HG03103 (cell line): ENCODE data around the gene THSD7B.
"Not testable (repeated sequence)": the region's sequence is repeated elsewhere in the genome, so short reads cannot be mapped to it uniquely, and the experiment has no call there.

Source experiments
- ATAC-seq: cut with Tn5 transposase; IDR thresholded peaks from one replicate; pipeline ENCODE4 v1.9.1; 2021; ENCODE audit warnings: low read depth; ENCODE audit not compliant: unreplicated experiment

Gene THSD7B, protein sequence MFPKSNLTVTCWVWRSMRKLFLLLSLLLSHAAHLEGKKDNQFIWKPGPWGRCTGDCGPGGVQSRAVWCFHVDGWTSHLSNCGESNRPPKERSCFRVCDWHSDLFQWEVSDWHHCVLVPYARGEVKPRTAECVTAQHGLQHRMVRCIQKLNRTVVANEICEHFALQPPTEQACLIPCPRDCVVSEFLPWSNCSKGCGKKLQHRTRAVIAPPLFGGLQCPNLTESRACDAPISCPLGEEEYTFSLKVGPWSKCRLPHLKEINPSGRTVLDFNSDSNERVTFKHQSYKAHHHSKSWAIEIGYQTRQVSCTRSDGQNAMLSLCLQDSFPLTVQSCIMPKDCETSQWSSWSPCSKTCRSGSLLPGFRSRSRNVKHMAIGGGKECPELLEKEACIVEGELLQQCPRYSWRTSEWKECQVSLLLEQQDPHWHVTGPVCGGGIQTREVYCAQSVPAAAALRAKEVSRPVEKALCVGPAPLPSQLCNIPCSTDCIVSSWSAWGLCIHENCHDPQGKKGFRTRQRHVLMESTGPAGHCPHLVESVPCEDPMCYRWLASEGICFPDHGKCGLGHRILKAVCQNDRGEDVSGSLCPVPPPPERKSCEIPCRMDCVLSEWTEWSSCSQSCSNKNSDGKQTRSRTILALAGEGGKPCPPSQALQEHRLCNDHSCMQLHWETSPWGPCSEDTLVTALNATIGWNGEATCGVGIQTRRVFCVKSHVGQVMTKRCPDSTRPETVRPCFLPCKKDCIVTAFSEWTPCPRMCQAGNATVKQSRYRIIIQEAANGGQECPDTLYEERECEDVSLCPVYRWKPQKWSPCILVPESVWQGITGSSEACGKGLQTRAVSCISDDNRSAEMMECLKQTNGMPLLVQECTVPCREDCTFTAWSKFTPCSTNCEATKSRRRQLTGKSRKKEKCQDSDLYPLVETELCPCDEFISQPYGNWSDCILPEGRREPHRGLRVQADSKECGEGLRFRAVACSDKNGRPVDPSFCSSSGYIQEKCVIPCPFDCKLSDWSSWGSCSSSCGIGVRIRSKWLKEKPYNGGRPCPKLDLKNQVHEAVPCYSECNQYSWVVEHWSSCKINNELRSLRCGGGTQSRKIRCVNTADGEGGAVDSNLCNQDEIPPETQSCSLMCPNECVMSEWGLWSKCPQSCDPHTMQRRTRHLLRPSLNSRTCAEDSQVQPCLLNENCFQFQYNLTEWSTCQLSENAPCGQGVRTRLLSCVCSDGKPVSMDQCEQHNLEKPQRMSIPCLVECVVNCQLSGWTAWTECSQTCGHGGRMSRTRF (N-terminal part only)

DNA sequence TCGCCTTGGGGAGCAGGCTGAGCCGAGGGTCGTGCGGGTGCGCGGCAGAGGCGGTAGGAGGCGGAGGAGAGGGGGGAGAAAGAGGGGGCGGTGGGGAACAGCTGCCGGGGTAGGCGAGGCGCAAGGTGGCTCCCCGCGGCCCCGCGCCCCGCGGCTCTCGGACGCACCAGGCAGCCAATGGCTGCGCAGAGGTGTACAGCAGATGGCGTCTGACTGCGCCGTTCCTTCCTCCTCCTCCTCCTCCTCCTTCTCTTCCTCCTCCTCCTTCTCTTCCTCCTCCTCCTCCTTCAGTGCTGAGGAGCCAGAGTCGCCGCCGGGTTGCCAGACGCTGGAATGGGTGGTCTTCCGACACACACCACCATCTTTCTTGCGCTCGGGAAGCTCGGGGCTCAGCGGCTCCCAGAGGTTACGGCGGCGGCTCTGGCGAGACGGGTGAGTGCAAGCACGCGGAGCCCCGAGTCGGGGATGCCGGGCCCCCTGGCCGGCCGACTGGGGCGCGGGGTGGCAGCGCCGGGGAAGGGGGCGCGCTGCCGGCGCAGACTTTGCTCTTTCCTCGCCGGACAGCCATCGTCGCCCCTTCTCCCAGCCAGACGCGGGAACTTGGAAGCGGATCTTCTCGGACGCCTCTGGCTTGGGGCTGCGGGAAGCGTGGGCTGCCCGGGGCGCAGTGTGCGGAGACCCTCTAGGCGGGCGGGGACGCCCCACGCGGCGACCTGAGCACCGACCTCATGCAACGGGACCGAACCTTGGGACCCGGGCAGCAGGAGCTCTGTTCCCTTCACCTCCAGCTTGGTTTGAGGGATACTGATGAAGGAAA, at the start of gene THSD7B:
THSD7B (plus strand) TSS at position 290 of the 817 bp plus-strand sequence. CDS start 116,634 bp downstream, outside the sequence.
- no peak for ATAC-seq

DNA sequence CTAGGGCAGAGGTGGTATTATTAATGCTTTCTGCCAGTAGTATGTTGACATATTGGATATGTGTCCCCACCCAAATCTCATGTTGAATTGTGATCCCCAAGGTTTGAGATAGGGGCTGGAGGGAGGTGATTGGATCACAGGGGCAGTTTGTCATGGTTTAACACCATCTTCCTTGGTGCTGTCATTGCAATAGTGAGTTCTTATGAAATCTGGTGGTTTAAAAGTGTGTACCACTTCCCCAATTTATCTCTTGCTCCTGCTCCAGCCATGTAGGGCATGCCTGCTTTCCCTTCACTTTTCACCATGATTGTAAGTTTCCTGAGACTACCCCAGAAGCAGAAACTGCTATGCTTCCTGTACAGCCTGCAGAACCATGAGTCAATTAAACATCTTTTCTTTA, 47.1 kb upstream of the THSD7B start:
- no peak for ATAC-seq

DNA sequence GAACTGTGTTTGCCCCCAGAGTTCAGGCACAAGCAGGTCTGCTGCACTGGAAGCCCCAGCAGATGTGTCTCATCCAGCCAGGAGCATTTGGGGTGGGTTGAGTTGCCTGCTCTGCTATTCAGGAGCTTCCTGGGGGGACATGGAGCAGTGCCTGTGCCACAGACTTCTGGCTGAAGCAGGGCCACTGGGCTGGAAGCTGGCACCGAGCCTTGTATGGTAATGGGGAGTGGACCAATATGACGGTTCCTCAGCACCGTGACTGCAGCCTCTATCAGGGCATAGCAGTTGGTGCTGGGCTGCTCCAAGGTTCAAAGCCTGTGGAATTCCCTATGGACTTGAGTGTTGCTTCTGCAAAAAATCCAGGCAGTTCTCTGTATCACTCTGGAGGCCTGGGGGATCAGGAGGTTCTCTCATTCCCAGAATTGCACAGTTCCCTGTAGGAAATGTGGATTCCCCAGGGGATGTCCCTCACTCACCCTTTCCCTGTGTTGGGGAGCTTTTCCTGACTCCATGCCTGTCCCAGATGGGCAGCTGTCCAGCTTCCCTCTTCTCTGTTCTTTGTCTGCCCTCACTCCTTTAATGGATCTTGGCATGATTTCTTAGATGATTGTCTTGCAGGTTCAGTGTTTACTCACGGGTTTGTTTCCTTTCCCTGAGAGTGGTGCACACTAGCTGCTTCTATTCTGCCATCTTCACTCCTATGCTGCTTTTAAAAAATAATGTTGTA, 37.2 kb upstream of the THSD7B start:
- no peak for ATAC-seq

DNA sequence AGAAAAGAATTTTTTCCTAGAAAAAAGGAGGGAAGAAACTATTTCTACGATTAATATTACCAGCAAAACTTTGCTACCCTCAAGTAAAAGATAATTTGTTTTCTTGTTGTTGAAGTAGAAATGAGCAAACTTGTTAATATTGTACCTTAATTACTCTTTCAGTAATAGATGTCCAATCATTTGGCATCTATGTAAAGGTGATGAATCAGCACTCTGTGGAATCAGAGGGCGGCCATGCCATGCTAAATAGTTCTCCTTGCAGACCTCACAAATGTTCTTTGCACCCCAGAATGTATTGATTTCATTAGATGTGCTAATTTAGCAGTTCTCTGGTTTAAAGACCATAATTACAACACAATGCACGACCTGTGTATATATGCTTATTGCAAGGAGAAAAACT, 29.1 kb upstream of the THSD7B start:
- no peak for ATAC-seq

DNA sequence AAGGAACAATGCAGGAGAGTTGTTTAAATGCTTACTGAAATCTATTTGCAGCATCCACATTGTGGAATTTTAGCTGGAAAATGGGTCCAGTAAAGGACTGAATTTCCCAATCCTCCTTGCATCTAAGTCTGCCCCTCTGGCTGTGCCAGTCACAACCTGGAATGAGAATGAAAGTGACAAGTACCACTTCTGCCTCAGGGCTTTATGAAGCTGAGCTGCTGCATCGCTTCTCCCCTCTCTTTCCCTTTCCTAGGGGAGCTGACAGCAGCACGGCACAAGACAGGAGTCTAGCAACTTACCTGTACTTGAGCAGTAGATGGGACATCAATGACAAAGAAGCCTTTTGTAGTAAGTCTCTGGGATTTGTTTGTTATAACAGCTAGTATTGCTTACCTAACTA, 27.3 kb upstream of the THSD7B start:
- no peak for ATAC-seq

DNA sequence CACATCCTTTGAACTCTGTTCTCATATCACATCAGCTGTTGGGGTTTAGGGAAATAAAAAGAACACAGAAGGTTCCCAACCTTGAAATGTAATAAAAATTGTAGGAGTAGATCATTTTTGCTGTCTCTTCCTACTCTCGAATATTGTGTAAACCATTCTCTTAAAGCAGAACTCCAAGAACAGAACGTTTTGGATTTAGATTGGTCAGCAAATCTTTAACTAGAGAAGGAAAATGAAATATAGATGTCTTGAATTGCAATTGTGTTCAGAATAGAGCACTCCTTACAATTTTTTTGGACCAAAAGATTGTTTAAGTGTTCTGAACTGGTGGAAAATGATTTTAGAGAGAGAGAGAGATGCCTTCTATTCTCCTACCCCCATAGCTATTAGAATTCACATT, 23.9 kb upstream of the THSD7B start:
- ATAC-seq: no peak

DNA sequence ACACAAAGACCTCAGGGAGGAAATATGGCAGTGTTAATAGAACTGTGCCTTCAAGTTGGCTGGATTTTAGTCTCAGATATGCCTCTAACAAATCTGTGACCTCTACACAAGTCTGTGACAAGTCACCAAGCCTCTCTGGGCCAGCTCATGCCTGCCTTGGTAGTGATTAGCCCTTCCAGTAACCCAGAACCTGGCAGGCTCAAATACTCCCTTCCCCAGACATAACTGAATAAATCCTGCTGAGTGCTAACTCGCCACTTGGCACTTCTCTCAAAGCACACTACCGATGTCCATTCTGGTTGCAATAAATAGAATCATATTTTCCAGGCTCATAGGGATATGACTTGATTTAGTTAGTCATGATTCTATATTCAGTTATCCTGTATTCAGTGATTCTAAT, 15.3 kb upstream of the THSD7B start:
- no peak for ATAC-seq

- ATAC-seq: no peak
Measured at GRCh38 chr2:136751406-136751805, 13.9 kb upstream of the THSD7B start.

DNA sequence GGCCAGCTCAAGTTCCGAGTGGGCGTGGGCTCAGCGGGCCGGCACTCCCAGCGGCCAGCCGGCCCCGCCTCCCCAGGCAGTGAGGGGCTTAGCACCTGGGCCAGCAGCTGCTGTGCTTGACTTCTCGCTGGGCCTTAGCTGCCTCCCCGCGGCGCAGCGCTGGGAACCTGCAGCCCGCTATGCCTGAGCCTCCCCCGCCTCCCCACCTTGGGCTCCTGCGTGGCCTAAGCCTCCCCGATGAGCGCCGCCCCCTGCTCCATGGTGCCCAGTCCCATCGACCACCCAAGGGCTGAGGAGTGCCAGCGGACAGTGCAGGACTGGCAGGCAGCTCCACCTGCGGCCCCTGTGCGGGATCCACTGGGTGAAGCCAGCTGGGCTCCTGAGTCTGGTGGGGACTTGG, 6.8 kb upstream of the THSD7B start:
- ATAC-seq: not testable (repeated sequence)

GRCh38 chr2:136764452-136765255, 691 bp upstream of the THSD7B start:
- no peak for ATAC-seq

DNA sequence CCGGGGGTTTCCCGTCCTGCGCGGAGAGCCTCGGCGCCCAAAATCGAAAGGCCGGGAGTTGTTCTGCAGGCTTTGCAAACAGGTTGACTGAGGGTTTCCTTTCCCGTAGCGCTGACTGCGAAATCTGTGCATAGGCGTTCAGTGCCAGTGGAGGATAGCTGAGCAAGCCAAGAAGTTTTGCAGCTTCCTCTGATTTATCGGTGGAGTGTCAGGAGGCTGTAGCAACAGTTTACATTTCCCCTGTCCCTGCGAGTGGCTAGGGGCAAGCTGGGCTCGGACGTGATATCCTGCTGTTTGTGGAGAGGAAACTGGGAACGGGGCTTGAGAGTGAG, 694 bp downstream of the THSD7B start:
- no peak for ATAC-seq

GRCh38 chr2:136767030-136767429, 1.7 kb downstream of the THSD7B start:
- ATAC-seq: no peak

DNA sequence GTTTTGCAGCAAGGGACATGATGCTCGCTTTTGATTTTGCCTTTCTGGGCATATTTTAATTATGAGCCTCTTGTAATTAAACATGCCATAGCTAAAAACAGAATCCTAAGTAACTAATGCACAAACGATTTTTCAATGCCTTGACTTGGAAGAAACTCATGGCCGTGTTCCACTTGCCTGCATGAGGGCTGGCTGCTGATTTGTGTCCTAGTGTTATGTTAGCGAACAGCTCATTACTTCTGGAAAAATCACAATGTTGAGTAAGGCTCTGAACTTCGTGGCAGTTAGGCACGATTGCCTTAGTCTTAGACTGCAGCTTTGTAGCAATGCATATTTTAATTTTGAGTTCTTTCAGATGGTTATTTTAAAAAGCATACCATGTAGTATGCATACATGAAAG, 4.5 kb downstream of the THSD7B start:
- ATAC-seq: no peak

GRCh38 chr2:136770384-136770783, 5.0 kb downstream of the THSD7B start:
- no peak for ATAC-seq

GRCh38 chr2:136777391-136777790, 12.0 kb downstream of the THSD7B start:
- no peak for ATAC-seq

- no peak for ATAC-seq
Measured at GRCh38 chr2:136783856-136784255, 18.5 kb downstream of the THSD7B start.

- ATAC-seq: no peak
Measured at GRCh38 chr2:136785215-136785614, 19.9 kb downstream of the THSD7B start.

GRCh38 chr2:136787970-136788369, 22.6 kb downstream of the THSD7B start:
- no peak for ATAC-seq

DNA sequence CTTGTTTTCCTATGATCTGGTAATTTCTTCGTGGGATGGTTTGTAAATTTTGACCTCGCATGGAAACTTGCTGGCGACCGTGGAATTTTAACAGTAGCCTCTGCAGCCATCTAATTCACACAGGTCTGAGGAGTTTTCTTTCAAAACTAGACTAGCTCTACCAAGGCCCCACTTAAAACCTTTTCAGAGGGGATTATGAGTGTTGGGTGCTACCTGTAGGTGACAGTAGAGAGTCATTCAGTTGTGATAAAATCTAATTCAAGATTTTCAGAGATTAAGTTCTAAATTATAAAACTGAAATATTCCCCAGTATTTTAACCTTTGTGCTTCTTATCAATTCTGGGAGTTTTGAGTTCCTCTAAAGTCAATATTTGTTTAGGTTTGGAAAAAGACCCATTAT, 31.0 kb downstream of the THSD7B start:
- ATAC-seq: no peak
